ENCODE data around the gene C1QTNF8. TPM values are rescaled to one million over a fixed set of nuclear protein-coding genes. Genes with fewer than 3 reads are reported as not detected.

Gene C1QTNF8
- total RNA-seq, 1 experiment from 2014 or later = 0.27 TPM

DNA sequence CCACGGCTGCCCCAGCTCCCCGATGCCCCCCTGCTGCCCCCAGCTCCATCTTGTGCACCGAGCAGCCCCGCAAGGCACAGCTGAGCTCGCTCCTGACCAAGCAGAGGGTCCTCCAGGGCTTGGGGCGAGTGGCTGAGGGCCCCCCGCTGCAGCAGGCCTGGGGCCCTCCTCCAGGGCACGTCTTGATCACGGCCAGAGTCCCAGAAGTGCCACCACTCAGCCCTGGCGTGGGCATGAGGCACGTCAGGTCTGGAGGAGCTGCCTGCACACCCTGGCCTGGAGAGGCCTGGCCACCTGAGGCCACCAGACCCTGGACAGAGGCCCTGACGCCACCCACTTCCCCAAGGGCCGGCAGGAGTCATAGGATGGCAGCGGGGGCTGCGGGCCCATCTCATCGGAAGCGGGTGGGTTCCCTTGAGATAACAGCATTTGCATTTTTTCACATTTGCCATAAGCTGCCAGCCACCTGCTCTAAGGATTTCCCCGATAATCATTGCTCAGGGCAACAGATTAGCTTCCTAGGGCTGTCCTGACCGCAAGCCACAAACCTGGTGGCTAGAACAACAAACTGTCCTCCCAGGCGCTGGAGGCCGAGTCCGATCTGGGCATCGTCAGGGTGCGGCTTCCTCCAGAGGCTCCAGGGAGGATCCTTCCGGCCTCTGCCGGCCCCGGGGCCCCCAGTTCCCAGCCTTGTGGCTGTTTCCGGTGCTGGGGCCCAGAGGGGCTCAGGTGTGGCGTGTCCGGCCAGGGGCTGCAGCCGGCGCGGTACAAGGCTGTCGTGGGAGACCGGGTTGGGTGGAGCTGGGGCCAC, 23.9 kb upstream of the C1QTNF8 start:
- Histone ChIP-seq H3K36me3 (ENCODE audit: control insufficient read depth in 1 of 2, insufficient read depth in 2 of 2, low read length in 2 of 2) (no peaks in the 10 kb centered on the region), H3K4me3 (replicated peaks in 1 of 2; ENCODE audit: low read depth in 1 of 2, low read length in 2 of 2) (no peak overlapping the region), H3K4me1 (ENCODE audit: control insufficient read depth in 1 of 2, insufficient read depth in 2 of 2, low read length in 2 of 2) (peaks cover 2% of the 10 kb centered on the region in 2 experiments; a peak in 3 of 4 replicates), H4K20me1 (ENCODE audit: insufficient read depth) (no peaks in the 10 kb centered on the region), H3K27ac (ENCODE audit: low read depth, low read length) (no peak overlapping the region), H2AFZ (ENCODE audit: low read depth, low read length, poor library complexity, severe bottlenecking) (no peak overlapping the region), H3K9me2 (ENCODE audit: insufficient read depth) (no peaks in the 10 kb centered on the region), H3K79me2 (ENCODE audit: insufficient read depth, low read length) (no peaks in the 10 kb centered on the region), H3K9me3 (ENCODE audit: control insufficient read depth in 1 of 2, insufficient read depth in 1 of 2, low read depth in 1 of 2, low read length in 2 of 2) (no peaks in the 10 kb centered on the region), H3K9ac (ENCODE audit: low read length) (no peak overlapping the region), H3K27me3 (ENCODE audit: insufficient read depth, low read length) (no peaks in the 10 kb centered on the region), H3K4me2 (ENCODE audit: low read length) (no peak overlapping the region)
- ChIA-PET RAD21 (ENCODE audit: low non-redundant PET in 1 of 2, low total read pairs in 2 of 2, uncharacterized antibody in 2 of 2, unreplicated experiment in 2 of 2) (no interaction called here), CTCF (no interaction called here), POLR2A (no interaction called here)
- no peak for DNase-seq (ENCODE audit: low read depth, low spot score)
- BruUV-seq (replicated peaks) = no TSS peak
- intact Hi-C loops (cut with micrococcal nuclease) = no loop called here
- TF ChIP-seq ELF1 (IDR thresholded peaks at IDR 0.05; ENCODE audit: borderline replicate concordance, low read depth) (no peak), POLR2A (IDR thresholded peaks at IDR 0.05; ENCODE audit: borderline replicate concordance, extremely low read depth, insufficient read depth, insufficient read length) (no peak), ZFX (IDR thresholded peaks at IDR 0.05) (no peak), YY1 (IDR thresholded peaks at IDR 0.05; ENCODE audit: extremely low read depth, insufficient replicate concordance, low read depth, low read length) (no peak), SP1 (IDR thresholded peaks at IDR 0.05; ENCODE audit: low read depth) (no peak), SIN3A (IDR thresholded peaks at IDR 0.05; ENCODE audit: low read depth) (no peak), FOSL1 (IDR thresholded peaks at IDR 0.05; ENCODE audit: low read depth) (no peak), CBX3 (IDR thresholded peaks at IDR 0.05; ENCODE audit: low read depth) (no peak), JUND (IDR thresholded peaks at IDR 0.05) (no peak), CEBPB (IDR thresholded peaks at IDR 0.05; ENCODE audit: low read depth) (no peak), EZH2phosphoT487 (IDR thresholded peaks at IDR 0.05; ENCODE audit: borderline replicate concordance) (no peak)
- TF ChIP-seq, protein P1, sequence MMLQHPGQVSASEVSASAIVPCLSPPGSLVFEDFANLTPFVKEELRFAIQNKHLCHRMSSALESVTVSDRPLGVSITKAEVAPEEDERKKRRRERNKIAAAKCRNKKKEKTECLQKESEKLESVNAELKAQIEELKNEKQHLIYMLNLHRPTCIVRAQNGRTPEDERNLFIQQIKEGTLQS (IDR thresholded peaks at IDR 0.05) = no peak
- TF ChIP-seq, protein P2, sequence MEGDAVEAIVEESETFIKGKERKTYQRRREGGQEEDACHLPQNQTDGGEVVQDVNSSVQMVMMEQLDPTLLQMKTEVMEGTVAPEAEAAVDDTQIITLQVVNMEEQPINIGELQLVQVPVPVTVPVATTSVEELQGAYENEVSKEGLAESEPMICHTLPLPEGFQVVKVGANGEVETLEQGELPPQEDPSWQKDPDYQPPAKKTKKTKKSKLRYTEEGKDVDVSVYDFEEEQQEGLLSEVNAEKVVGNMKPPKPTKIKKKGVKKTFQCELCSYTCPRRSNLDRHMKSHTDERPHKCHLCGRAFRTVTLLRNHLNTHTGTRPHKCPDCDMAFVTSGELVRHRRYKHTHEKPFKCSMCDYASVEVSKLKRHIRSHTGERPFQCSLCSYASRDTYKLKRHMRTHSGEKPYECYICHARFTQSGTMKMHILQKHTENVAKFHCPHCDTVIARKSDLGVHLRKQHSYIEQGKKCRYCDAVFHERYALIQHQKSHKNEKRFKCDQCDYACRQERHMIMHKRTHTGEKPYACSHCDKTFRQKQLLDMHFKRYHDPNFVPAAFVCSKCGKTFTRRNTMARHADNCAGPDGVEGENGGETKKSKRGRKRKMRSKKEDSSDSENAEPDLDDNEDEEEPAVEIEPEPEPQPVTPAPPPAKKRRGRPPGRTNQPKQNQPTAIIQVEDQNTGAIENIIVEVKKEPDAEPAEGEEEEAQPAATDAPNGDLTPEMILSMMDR (IDR thresholded peaks at IDR 0.05 in 2 of 3, conservative IDR thresholded peaks at IDR 0.05 in 1 of 3; ENCODE audit: borderline replicate concordance in 1 of 3, insufficient read depth in 1 of 3, low read depth in 2 of 3, low read length in 2 of 3) = no peak
- TF ChIP-seq, protein P3, sequence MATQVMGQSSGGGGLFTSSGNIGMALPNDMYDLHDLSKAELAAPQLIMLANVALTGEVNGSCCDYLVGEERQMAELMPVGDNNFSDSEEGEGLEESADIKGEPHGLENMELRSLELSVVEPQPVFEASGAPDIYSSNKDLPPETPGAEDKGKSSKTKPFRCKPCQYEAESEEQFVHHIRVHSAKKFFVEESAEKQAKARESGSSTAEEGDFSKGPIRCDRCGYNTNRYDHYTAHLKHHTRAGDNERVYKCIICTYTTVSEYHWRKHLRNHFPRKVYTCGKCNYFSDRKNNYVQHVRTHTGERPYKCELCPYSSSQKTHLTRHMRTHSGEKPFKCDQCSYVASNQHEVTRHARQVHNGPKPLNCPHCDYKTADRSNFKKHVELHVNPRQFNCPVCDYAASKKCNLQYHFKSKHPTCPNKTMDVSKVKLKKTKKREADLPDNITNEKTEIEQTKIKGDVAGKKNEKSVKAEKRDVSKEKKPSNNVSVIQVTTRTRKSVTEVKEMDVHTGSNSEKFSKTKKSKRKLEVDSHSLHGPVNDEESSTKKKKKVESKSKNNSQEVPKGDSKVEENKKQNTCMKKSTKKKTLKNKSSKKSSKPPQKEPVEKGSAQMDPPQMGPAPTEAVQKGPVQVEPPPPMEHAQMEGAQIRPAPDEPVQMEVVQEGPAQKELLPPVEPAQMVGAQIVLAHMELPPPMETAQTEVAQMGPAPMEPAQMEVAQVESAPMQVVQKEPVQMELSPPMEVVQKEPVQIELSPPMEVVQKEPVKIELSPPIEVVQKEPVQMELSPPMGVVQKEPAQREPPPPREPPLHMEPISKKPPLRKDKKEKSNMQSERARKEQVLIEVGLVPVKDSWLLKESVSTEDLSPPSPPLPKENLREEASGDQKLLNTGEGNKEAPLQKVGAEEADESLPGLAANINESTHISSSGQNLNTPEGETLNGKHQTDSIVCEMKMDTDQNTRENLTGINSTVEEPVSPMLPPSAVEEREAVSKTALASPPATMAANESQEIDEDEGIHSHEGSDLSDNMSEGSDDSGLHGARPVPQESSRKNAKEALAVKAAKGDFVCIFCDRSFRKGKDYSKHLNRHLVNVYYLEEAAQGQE (IDR thresholded peaks at IDR 0.05; ENCODE audit: low read depth) = no peak
- TF ChIP-seq, protein P4, sequence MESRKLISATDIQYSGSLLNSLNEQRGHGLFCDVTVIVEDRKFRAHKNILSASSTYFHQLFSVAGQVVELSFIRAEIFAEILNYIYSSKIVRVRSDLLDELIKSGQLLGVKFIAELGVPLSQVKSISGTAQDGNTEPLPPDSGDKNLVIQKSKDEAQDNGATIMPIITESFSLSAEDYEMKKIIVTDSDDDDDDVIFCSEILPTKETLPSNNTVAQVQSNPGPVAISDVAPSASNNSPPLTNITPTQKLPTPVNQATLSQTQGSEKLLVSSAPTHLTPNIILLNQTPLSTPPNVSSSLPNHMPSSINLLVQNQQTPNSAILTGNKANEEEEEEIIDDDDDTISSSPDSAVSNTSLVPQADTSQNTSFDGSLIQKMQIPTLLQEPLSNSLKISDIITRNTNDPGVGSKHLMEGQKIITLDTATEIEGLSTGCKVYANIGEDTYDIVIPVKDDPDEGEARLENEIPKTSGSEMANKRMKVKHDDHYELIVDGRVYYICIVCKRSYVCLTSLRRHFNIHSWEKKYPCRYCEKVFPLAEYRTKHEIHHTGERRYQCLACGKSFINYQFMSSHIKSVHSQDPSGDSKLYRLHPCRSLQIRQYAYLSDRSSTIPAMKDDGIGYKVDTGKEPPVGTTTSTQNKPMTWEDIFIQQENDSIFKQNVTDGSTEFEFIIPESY (IDR thresholded peaks at IDR 0.05; ENCODE audit: extremely low read depth, insufficient replicate concordance, low read length) = no peak
- no peak for ATAC-seq
